HS-5 (cell line): ENCODE results near the gene MIA.
"Not testable (repeated sequence)": the region's sequence is repeated elsewhere in the genome, so short reads cannot be mapped to it uniquely, and the experiment has no call there.

Experiments used
- DNase-seq: peaks from one replicate; pipeline ENCODE4 v3.0.0-alpha.2; 2012; ENCODE audit warnings: low read depth

MIA gene

GRCh38 chr19:40822704-40823553, 47.6 kb downstream of the MIA start:
- not testable (repeated sequence) for DNase-seq

- DNase-seq: not testable (repeated sequence)
Observed at GRCh38 chr19:40824916-40825315, 49.6 kb downstream of the MIA start.

- DNase-seq: not testable (repeated sequence)
Observed at GRCh38 chr19:40825460-40826095, 50.3 kb downstream of the MIA start.

GRCh38 chr19:40826312-40826698, 51.0 kb downstream of the MIA start:
- not testable (repeated sequence) for DNase-seq

GRCh38 chr19:40826699-40827385, 51.5 kb downstream of the MIA start:
- DNase-seq: not testable (repeated sequence)
